Sciatic nerve (tissue), 2 donors: ENCODE measurements around the gene USP2. TPM values are rescaled to one million over a fixed set of nuclear protein-coding genes. Genes with fewer than 3 reads are reported as not detected.

Experiments used
- ATAC-seq: fragments of 200-7000 bp; cut with Tn5 transposase; one replicate; pipeline ENCODE4 v1.9.1; 2020; ENCODE audit warnings: mild to moderate bottlenecking, moderate library complexity
- DNase-seq: peaks from one replicate; pipeline ENCODE4 v3.0.0-alpha.2; 2020; ENCODE audit warnings: low spot score
- intact Hi-C: fragments of 100-400 bp; cut with DNase I; formaldehyde crosslinking; loops from one replicate; pipeline ENCODE4 v1.14.2; 2022
- total RNA-seq: library from RNA; stranded (reverse); fragmentation: NEBNext Ultra II Directional; extraction: Animal tissue kit (Norgen Biotek cat#: 25700); gene quantifications from one replicate; pipeline ENCODE4 v1.2.1, GENCODE V29; 2021
- donor health status: DM: no; HTN: no; CAD: no.
- donor health status: DM: no; HTN: no; CAD: no.

USP2 gene
- total RNA-seq, 1 donor from 2014 or later: 13.7 TPM

DNA sequence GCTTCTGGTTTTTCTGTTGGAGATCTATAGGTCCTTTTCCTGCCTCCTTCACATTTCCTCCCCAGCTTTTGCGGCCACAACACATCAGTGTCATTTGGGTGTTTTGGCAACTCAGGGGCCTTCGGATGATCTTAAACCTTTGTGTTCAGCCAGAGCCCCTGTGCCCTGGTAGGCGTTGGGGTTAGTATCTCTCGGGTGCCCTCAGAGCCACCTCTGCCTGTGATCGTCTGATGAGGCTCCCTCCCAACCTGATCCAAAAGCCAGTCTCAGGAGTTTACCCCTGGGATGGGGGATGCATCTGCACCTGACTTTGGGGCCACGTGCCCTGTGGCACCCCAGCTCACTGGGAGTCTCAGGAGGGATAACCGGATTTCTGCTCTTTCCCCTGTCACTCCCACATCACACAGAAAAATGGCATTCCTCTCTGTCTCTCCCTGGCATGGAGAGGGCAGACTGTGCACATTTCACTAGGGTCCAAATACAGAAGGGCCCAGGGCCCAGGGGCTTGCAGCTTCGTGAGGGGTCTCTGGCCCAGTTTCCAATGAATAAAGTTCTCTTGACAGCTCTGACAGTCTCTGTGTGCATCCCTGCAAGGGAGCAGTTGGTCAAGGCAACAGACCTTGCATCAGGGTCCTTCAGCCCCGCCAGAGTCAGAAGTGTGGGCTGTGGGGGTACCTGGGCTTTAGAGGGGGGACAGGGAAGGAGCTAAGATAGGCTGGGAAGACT, 44.6 kb downstream of the USP2 start:
- intact Hi-C loops: no loop called here
- ATAC-seq (no peak), DNase-seq (no peak)

DNA sequence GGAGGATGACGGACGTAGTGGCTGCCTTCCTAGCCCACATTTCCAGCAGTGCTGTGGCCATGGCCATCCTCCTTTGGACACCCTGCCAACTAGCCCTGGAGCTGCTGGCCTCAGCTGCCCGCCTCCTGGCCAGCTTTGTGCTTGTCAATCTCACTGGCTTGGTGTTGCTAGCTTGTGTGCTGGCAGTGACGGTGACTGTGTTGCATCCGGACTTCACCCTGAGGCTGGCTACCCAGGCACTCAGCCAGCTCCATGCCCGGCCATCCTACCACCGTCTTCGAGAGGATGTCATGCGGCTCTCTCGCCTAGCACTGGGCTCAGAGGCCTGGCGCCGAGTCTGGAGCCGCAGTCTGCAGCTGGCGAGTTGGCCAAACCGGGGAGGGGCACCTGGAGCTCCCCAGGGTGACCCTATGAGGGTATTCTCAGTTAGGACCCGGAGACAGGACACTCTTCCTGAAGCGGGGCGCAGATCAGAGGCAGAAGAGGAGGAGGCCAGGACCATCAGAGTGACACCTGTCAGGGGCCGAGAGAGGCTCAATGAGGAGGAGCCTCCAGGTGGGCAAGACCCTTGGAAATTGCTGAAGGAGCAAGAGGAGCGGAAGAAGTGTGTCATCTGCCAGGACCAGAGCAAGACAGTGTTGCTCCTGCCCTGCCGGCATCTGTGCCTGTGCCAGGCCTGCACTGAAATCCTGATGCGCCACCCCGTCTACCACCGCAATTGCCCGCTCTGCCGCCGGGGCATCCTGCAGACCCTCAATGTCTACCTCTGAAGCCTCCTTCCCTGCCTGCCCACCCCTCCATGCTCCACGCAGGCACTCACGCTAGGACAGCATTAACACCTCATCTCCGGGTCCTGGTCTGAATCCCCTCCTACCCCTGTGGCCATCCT, 45.6 kb downstream of the USP2 start:
- intact Hi-C loops: no loop called here
- no peak for DNase-seq
- no peak for ATAC-seq

DNA sequence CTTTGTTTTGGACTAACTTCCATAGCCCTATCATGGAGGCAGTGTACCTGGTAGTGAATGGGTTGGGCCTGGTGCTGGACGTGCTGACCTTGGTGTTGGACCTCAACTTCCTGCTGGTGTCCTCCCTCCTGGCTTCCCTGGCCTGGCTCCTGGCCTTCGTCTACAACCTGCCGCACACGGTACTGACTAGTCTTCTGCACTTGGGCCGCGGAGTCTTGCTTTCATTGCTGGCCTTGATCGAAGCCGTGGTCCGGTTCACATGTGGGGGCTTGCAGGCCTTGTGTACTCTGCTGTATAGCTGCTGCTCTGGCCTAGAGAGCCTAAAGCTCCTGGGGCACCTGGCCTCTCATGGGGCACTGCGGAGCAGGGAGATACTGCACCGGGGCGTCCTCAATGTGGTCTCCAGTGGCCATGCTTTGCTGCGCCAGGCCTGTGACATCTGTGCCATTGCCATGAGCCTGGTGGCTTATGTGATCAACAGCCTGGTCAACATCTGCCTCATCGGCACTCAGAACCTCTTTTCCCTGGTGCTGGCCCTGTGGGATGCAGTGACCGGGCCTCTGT, 46.3 kb downstream of the USP2 start:
- ATAC-seq: no peak
- no peak for DNase-seq
- intact Hi-C loops: no loop called here

DNA sequence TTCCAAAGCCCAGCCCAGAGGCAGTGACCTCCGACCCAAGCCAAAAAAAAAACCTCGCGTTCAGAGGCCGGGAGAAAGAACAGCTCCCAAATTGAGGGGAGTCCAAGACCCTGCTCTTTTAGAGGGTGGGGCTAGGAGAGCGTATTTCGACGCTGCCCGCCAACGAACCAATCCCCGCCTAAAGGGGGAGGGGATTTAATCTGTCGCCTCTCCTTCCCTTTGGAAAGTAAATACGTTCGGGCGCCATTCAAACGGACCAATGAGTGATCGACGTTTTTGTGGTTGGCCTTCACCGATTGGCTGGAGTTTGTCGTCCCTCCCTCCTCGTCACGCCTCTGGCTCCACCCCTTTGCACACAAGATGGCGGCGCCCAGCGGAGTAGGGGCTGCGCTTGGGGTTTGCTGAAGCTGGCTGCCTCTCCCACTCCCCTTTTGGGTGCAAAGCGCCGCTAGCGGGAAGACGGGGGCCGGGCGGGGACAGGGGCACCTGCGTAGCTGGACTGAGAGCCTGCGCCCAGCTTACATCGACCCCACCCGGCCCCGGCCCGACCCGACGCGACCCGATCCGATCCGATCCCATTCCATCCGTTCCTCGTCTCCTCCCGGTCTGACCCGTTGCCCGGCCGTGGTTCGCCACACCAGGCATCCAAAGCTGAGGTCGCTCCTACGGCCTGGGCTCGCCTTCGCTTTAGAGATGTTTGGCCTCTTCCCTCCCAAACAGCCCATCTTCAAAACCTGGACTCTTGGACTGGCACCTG, 47.1 kb downstream of the USP2 start, which contains the start of gene RNF26:
Gene RNF26 (plus strand): TSS at position 354 of the 757 bp plus-strand sequence. CDS start 596 bp downstream, outside the sequence.
- intact Hi-C loops: no loop called here
- ATAC-seq (peak; percentile 96), DNase-seq (peak; percentile 97)

DNA sequence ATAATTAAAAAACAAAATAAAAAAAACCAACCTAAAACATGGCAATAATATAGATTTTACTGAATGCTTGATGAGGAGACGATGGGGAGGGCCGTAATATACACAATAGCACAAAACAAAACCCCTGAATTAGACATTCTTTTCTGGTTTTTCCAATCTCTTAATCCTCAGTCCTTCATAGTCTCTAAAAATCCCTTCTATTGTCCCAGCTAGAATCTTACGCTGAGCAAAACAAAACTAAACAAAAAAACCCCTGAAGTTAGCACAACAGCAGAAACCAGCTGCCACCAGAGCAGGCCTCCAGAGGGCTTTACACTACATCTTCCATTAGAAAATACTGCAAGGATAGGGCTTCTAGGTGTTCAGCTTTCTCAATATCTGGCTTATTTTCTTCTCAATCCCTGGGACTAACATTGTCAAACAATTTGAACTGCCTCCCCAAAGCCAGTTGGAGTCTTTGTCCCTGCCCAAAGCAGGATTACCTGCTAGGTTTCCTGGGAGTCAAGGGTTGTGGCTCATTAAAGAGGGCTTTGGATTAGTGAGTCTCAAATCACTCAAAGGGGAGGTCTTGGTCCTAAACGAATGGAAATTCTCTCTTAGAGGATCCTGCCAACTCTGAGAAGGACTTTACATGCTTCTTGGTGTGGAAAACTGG, 49.3 kb downstream of the USP2 start:
- peak; percentile 17 for DNase-seq
- ATAC-seq: no peak
- intact Hi-C loops: no loop called here

DNA sequence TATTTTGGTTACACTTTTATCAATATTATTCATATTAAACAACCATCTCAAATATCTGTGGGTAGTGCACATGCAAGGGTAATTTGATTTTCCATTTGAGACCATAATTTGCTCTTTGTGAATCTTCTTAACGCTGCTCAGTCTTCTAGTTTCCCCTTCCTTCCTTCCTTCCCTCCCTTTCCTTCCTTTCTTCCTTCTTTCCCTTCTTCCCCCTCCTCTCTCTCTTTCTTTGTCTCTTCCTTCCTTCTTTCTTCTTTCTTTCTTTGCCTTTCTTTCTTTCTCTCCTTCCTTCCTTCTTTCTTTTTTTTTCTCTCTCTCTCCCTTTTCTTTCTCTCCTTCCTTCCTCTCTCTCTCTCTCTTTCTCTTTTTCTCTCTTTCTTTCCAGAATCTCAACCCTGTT, 51.3 kb downstream of the USP2 start:
- no peak for DNase-seq
- intact Hi-C loops: no loop called here
- no peak for ATAC-seq

DNA sequence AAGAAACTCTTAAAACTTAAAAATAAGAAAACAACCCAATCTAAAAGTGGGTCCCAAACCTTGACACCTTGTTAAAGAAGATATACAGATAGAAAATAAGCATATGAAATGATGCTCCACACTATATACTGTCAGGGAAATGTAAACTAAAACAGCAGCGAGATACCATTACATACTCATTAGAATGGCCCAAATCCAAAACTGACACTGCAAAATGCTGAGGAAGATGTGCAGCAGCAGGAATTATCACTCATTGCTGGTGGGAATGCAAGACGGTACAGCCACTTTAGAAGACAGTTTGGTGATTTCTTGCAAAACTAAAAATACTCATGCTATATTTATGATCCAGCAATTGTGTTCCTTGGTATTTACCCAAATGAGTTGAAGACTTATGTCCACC, 52.2 kb downstream of the USP2 start:
- intact Hi-C loops: no loop called here
- no peak for ATAC-seq

DNA sequence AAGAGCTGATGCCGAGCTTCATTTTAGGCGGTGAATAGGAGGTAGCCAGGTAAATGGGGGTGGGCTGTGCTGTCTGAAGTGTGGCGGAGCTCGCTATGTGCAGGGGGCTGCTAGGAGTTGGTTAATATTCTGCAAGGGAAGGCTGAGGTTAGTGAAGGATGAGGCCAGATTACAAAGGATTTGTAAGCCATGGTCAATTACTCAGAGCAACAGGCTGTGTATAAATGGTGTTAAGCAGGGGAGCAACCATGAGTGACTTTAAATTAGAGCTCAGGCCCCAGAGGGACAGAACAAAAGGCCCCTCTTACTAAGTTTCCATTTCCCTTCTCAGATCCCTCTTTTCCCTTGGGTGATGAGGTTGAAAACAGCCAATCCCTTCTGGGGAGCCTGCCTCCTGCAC, 57.3 kb downstream of the USP2 start:
- ATAC-seq (no peak), DNase-seq (no peak)
- intact Hi-C loops: no loop called here

More for the DNA sequence above, 52.2 kb downstream of the USP2 start:
- DNase-seq: no peak

DNA sequence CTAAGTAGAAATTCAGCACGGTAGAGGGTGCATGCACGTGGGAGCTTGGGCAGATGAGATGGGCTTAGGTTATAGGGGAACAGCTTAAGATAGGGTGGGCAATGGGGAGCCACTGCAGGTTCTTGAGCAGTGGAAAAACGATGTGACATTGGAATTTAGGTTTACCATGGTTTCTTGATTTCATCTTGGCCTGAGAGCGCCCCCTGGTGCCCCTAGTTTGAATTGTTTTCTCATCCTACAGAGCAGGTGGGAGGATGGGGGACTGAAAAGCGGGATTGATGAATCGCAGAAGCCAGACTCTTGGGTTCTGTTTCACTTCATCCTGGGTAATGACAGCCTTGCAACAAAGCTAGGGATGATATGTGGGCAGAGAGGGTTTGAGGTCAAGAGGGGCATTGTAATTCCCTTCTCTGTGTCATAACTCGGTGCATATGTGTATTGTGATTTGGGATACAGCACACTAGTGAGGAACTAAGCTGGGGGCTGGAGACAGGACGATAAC, 57.9 kb downstream of the USP2 start:
- ATAC-seq (peak; percentile 13), DNase-seq (peak; percentile 88)
- intact Hi-C loops: no loop called here

DNA sequence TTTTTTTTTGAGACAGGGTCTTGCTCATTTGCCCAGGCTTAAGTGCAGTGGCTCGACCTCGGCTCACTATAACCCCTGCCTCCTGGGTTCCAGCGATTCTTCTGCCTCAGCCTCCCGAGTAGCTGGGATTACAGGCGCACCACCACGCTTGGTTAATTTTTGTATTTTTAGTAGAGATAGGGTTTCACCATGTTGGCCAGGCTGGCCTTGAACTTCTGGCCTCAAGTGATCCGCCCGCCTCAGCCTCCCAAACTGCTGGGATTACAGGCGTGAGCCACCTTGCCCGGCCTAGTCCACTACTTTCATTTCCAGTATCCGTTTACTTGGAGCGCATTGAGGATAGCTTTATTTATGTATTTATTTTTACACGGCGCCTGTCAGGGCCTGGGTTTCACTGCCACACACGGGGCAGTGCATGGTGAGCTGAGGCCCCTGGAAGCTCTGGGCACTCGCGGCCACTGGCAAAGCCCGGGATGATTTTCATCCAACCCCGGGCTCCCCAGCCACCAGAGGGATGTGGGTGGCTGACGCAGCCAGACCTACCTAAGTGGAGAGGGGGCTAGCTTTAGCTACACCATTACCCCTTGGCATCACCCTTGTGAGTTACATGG, 58.5 kb downstream of the USP2 start:
- no peak for ATAC-seq
- DNase-seq: no peak
- intact Hi-C loops: no loop called here

DNA sequence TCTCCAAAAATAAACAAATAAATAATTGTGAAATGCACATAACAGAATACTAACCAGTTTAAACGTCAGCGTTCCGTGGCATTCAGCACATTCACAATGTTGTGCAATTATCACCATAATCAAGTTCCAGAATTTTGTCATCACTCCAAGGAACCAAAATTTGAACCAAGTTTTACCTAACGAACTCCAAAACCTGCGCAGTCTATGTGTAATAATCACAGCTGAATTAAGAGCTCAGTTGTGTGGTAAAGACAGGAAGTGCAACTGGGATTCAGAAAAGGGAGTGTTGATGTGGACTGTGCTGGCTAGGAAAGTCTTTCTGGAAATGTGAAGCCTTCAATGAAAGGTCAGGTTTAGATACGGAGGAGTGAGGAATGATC, 59.1 kb downstream of the USP2 start:
- no peak for DNase-seq
- ATAC-seq: no peak
- intact Hi-C loops: no loop called here

DNA sequence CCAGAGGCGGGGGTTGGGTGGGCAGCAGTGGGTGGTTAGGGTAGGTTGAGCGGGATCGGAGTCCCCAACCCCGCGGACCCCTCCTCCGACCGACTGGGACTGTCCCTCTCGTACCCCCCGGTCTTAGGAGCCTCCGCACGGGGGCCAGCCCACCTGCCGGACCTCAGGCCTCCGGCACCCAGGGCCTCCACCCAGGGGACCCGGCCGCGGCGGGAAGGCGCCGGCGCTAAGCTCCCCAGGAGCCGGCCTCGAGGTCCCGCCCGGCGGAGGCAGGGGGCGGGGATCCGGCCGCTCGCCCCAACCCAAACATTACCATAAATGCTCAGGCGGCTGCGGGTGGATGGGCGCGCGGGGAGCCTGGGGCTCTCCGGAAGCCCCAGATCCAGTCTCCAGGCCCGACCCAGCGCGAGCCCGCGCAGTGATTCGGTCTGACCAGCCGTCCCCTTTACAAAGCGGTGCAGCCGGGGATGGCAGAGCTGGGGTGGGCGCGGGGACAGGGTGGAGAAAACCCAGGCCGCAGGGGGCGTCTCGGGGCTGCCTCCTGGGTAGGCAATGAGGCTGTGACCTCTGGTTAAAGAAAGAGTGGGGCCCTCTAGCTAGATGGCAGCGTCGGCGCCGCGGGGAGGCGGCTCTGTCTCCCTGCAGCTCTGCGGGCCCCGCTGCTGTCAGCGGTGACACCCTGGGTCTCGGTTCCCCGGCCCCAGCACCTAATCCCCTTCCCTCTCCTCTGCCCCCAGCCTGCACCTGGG, 60.5 kb downstream of the USP2 start:
- ATAC-seq (peak; percentile 46), DNase-seq (peak; percentile 81)
- intact Hi-C loops: no loop called here

DNA sequence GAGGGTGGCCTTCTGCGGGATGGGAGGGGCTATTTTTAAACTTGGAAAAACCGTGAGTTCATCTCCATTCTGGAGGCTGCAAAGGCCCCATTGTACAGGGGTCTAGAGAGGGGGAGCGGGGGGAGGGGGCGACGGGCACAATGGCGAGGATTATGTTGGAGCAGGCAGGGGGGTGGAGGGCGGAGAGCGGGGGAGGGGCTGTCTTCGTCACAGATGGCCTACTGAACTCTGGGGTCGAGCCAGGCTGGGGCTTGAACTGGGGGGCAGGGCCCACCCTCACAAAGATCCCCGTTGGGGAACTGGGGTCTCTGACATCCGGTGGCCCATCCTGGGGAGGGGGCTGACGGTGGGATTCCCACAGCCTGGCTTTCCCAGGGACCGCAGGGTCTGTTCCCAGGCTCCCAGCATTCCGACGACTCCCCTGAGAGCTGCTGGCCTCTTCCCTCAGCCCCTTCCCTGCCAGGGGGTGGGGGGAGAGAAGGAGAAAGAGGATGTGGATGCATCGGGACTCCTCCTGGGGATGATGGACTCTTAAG, 61.2 kb downstream of the USP2 start:
- ATAC-seq (peak; percentile 2), DNase-seq (peak; percentile 85)
- intact Hi-C loops: no loop called here

DNA sequence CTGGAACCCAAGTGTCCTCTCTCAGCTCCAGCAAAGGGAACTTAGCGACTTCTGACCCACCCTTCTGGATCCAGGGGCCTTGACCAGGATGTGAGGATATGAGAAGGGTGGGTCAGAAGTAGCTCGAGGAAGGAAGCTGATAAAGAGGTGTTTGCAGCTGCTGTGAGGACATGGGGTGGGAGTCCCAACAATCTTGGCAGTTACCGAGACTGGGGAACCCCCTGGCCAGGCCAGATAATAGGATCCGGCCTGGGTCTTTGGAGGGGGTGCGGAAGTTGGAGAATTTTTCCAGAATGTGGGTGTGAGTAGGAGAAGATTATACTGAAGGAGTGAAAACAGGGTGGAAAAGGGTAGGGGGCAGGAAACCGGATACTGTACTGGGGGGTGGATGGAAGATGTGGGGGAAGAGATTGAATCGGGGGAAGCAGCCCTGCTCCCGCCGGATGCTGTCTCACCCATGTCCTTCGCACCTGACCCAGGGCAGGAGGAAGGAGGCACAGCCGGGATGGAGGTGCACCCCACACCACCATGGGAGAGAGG, 61.7 kb downstream of the USP2 start:
- intact Hi-C loops: no loop called here
- ATAC-seq (no peak), DNase-seq (no peak)

DNA sequence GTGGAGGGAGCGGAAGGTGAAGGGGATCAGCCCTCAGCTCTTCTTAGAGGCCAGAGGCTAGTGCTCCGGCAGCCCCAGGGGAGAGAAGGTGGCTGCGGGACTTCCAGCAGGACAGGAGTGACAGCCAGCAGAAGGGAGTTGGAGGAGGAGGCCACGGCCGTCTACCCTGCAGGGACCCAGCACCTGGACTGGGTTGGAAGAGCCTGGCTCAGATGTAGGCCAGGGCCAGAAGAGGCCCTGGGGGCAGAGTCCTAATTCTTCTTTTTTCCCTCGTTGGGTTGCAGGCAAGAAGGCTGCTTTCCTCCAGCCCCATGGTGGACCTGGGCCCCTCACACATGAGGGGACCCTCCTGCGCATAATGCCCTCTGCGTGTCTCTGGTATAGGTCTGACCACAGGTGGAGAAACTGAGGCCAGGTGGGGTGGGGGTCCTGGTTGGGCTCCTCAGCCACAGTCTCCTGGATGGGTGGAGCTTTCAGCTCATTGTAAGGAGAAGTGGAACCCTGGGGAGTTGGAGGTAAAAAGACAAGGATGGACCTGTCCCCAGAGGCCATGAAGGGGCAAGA, 62.3 kb downstream of the USP2 start:
- ATAC-seq (no peak), DNase-seq (no peak)
- intact Hi-C loops: no loop called here

DNA sequence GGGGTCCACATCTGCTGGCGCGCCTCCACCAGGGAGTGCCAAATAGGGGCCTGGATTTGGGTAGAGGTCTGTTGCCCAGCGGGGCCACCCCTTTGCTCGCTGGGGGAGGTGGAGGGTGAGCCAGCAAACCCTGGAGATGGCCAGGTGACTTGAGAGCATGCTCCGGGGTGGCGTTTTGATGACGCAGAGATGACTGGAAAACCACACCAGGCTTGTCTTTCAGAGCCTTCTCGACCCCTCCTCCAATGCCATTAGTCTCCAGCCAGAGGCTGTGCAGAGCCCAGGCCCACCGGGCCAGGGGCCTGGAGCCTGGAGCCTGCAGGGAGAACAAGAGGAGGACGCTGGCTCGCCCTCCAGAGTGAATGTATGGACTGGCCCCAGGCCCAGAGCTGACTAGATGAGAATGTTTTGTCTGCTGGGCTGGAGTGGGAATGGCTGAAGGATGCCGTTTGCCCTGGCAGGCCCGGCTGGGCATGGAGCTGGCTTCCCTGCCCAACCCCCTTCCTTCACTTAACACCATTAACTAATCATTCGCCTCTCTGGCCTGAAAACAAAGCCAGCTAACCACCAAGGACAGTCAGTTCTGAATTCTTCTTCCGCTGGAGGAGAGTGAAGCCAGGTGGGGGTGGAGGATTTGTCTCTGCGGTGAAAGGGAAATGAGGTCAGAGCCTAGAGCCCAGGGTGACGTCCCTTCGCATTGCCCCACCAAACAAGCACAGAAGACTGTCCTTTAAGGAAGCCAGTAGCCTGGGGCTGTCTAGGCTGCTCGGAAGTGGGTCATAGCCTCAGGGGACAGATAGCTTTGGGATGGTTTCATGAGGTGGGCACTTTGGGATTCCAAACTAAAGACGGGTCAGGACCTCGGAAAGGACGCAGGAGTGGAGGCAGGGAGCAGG, 63.0 kb downstream of the USP2 start:
- DNase-seq (no peak), ATAC-seq (no peak)
- intact Hi-C loops: no loop called here
